Cardiac fibroblast (primary cell): ENCODE results near the gene GCC1.
"Not testable (repeated sequence)": the region's sequence is repeated elsewhere in the genome, so short reads cannot be mapped to it uniquely, and the experiment has no call there.

Experiments
- DNase-seq, 2 donors: peaks; one replicate each; pipeline versions ENCODE4 v3.0.0 to v3.0.0-alpha.2; 2010; ENCODE audit warnings: low read depth in 2 of 2
- H3K4me3 ChIP-seq, 2 donors: replicated peaks in 1 of 2; 1 replicate in 1 of 2; 2 replicates in 1 of 2; pipeline ENCODE4 v1.5.1; 2011; ENCODE audit warnings: low read depth in 2 of 2, low read length in 2 of 2, mild to moderate bottlenecking in 2 of 2, moderate library complexity in 1 of 2
- TF ChIP-seq, protein P1 (sequence below): IDR thresholded peaks from one replicate; pipeline ENCODE4 v1.5.1; 2011; ENCODE audit warnings: low read depth, mild to moderate bottlenecking, low read length, inconsistent platforms

The GCC1 gene

DNA sequence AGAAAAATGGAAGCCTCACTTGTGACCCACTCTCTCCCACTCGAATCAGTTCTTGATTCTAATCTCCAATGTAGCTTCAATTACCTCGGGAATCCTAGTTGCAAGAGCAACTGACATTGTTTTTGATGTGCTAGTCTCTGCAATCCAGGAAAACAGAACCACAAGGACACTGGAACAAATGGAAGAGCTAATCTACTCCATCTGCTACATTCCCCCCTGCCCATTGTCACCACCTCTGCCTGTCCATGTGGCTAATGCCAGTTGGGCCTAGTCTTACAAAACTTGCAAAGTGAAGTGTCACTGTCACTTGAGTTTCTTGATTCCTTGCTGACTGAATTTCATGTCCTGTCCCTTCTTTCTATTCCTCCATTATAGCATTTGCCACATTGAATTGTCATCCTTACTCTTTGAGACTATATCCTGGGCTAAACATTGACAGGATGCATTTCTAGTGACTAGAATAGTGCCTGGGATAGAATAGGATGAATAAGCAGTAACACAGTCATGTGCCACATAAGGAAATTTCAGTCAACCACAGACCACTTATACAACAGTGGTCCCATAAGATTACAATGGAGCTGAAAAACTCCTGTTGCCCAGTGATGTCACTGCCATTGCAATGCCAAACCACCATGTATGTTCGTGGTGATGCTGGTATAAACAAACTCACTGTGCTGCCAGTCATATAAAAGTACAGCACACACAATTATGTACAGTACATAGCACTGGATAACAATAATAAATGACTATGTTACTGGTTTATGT is 13.5 kb downstream of the GCC1 start:
- peak in 1 of 2 donors; percentile 18 for DNase-seq
- TF ChIP-seq, protein P1, sequence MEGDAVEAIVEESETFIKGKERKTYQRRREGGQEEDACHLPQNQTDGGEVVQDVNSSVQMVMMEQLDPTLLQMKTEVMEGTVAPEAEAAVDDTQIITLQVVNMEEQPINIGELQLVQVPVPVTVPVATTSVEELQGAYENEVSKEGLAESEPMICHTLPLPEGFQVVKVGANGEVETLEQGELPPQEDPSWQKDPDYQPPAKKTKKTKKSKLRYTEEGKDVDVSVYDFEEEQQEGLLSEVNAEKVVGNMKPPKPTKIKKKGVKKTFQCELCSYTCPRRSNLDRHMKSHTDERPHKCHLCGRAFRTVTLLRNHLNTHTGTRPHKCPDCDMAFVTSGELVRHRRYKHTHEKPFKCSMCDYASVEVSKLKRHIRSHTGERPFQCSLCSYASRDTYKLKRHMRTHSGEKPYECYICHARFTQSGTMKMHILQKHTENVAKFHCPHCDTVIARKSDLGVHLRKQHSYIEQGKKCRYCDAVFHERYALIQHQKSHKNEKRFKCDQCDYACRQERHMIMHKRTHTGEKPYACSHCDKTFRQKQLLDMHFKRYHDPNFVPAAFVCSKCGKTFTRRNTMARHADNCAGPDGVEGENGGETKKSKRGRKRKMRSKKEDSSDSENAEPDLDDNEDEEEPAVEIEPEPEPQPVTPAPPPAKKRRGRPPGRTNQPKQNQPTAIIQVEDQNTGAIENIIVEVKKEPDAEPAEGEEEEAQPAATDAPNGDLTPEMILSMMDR: no peak
- H3K4me3 ChIP-seq: no peak overlapping the region

DNA sequence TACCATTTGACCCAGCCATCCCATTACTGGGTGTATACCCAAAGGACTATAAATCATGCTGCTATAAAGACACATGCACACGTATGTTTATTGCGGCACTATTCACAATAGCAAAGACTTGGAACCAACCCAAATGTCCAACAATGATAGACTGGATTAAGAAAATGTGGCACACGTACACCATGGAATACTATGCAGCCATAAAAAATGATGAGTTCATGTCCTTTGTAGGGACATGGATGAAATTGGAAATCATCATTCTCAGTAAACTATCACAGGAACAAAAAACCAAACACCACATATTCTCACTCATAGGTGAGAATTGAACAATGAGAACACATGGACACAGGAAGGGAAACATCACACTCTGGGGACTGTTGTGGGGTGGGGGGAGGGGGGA is 17.4 kb downstream of the GCC1 start:
- not testable (repeated sequence) for H3K4me3 ChIP-seq, DNase-seq

DNA sequence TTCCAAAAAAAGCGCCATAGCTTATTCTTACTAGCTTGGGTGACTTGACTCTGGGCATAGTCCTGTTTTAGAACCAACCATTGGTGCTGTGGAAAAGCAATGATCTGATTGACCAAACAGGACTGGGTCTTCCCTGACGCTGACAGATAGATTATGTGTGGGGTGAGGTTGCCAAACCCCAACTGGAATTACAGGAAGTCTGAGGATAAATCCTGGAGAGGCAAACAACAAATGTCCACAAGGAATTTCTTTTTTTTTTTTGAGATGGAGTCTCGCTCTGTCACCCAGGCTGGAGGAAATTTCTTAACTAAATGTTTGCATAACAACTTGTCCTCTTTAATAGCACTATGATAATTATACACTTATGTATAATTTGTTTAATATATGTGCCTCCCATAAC is 19.2 kb downstream of the GCC1 start:
- TF ChIP-seq, protein P1: no peak
- DNase-seq: no peak
- H3K4me3 ChIP-seq: no peak overlapping the region

DNA sequence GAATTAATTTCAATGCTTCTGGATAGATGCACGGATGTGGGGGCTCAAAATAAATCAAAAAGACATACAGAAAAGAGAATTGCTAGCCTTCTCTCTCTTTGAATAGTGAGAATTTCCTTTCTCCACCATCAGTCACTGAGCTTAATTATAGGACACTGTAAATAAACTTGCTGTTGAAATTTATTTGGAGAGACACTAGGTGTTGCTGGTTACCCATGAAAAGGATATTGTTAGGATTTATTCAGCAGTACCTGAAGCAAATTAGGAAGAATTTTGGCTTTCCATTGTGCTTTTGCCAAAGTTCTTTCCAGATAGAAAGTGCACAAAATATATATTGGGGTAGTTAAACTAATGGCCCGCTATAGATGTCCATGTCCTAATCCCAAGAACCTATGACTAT is 27.6 kb downstream of the GCC1 start:
- peak; percentile 15 for DNase-seq
- no peak overlapping the region for H3K4me3 ChIP-seq
- TF ChIP-seq, protein P1: no peak

DNA sequence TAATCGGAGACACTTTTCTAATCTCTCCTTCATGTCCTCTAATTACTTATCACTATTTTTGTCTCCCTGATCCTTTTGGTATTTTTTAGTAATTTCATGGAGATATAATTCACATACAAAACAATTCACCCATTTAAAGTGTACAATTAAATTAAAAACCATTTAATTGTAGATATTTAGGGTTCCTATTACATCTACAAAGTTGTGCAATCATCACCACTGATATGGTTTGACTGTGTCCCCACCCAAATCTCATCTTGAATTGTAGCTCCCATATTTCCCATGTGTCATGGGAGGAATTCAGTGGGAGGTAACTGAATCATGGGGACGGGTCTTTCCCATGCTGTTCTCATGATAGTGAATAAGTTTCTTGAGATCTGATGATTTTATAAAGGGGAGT is 29.0 kb downstream of the GCC1 start:
- no peak overlapping the region for H3K4me3 ChIP-seq
- TF ChIP-seq, protein P1: no peak

DNA sequence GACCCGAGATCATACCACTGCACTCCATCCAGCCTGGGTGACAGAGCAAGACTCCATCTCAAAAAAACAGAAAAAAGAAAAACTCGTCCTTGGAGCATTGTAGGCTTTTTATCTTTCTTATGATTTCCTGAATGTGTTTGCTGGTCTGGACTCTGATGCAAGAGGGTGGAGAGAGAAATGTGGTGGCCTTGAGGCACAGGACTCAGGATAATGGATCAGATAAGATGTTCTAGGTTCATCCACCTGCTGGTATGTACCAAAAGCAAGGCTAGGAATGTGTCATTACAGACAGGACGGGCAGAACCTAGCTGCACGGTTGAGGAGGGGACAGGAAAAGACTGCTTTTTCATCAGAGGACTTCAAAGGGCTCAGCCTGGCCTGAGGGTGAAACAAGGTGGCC is 33.5 kb downstream of the GCC1 start:
- TF ChIP-seq, protein P1: no peak
- no peak for DNase-seq
- no peak overlapping the region for H3K4me3 ChIP-seq

More for the DNA sequence above, 29.0 kb downstream of the GCC1 start:
- DNase-seq: no peak

DNA sequence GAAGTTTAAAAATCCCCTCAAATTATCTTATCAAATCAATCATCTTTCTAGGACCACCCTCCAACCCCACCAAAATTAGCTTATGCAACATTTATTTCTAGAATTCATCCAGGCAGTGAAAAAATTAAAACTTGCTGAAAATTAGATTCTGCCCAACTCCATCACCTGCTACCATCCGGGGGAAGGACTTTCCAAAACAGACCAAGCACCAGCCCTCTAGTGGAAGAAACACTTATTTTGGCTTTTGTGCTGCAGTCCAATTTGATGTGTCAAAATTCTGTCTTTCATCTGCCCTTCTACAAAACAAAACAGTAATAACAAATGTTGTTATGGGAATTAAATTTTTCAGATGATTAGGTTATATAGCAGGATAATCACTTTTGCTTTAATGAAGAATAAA is 35.1 kb downstream of the GCC1 start:
- TF ChIP-seq, protein P1: no peak
- no peak for DNase-seq

More for the DNA sequence above, 35.1 kb downstream of the GCC1 start:
- no peak overlapping the region for H3K4me3 ChIP-seq
